PC-9 (cell line): ENCODE measurements around the gene SRSF3. TPM values are rescaled to one million over a fixed set of nuclear protein-coding genes. Genes with fewer than 3 reads are reported as not detected.

Source experiments
- BruUV-seq: library from RNA; stranded (reverse); fragments of 400-500 nt; replicated peaks from 2 replicates; lab custom pipeline; 2021; lab: Mats Ljungman, UMichigan
- CTCF ChIA-PET: fragments of 300-600 bp; sonication (Branson Sonifier 250); formaldehyde crosslinking; loops from one replicate; lab custom pipeline; 2022; ENCODE audit warnings: antibody characterized with exemption; lab: Charles Lee
- POLR2A ChIA-PET: fragments of 300-600 bp; sonication (Branson Sonifier 250); formaldehyde crosslinking; loops from one replicate; lab custom pipeline; 2022; ENCODE audit warnings: antibody characterized with exemption; ENCODE audit not compliant: unreplicated experiment; lab: Charles Lee
- DNase-seq, 2 experiments: peaks; one replicate each; pipeline versions ENCODE4 v3.0.0 to v3.0.0-alpha.2; 2015 to 2022; ENCODE audit warnings: mixed read lengths in 1 of 2
- H2AFZ ChIP-seq: fragments of 200-600 bp; sonication (generic); 2 replicates; pipeline ENCODE4 v1.8.1; 2017; ENCODE audit warnings: antibody characterized with exemption
- H3F3A ChIP-seq: fragments of 200-600 bp; sonication (generic); 2 replicates; pipeline ENCODE4 v1.8.1; 2017; ENCODE audit warnings: antibody characterized with exemption, mild to moderate bottlenecking, low read depth; ENCODE audit not compliant: insufficient read depth
- H3K27ac ChIP-seq: fragments of 200-600 bp; sonication (generic); 2 replicates; pipeline ENCODE4 v1.6.1; 2016; ENCODE audit warnings: mixed run types
- H3K27me3 ChIP-seq: fragments of 200-600 bp; sonication (generic); 2 replicates; pipeline ENCODE4 v1.6.1; 2016; ENCODE audit warnings: low read depth, mixed run types; ENCODE audit not compliant: insufficient read depth
- H3K36me3 ChIP-seq: fragments of 200-600 bp; sonication (generic); 2 replicates; pipeline ENCODE4 v1.6.1; 2016; ENCODE audit warnings: low read depth, mixed run types
- H3K4me1 ChIP-seq: fragments of 200-600 bp; sonication (generic); replicated peaks from 2 replicates; pipeline ENCODE4 v1.6.1; 2016; ENCODE audit warnings: mixed run types; ENCODE audit not compliant: insufficient read depth
- H3K4me2 ChIP-seq: fragments of 200-600 bp; sonication (generic); 2 replicates; pipeline ENCODE4 v1.6.1; 2017; ENCODE audit warnings: mixed run types
- H3K4me3 ChIP-seq: fragments of 200-600 bp; sonication (generic); 2 replicates; pipeline ENCODE4 v1.6.1; 2016; ENCODE audit warnings: mixed run types
- H3K79me2 ChIP-seq: fragments of 200-600 bp; sonication (generic); 2 replicates; pipeline ENCODE4 v1.6.1; 2017; ENCODE audit warnings: low read depth, mixed run types
- H3K9me2 ChIP-seq: fragments of 200-600 bp; sonication (generic); 2 replicates; pipeline ENCODE4 v1.8.1; 2017; ENCODE audit warnings: mild to moderate bottlenecking; ENCODE audit not compliant: insufficient read depth
- H3K9me3 ChIP-seq: fragments of 200-600 bp; sonication (generic); 2 replicates; pipeline ENCODE4 v1.8.1; 2016; ENCODE audit warnings: low read depth; ENCODE audit not compliant: insufficient read depth
- H4K20me1 ChIP-seq: fragments of 200-600 bp; sonication (generic); 2 replicates; pipeline ENCODE4 v1.8.1; 2017; ENCODE audit not compliant: insufficient read depth
- EZH2 ChIP-seq: fragments of 200-600 bp; sonication (generic); IDR thresholded peaks from 2 replicates; pipeline ENCODE4 v1.8.0; 2017; ENCODE audit warnings: antibody characterized with exemption, low read depth
- intact Hi-C: fragments of 100-400 bp; cut with micrococcal nuclease; formaldehyde crosslinking; loops from one replicate; pipeline ENCODE4 v1.10.0; 2022; ENCODE audit not compliant: unreplicated experiment
- total RNA-seq: library from RNA; stranded (reverse); gene quantifications from 2 replicates; pipeline ENCODE4 v1.2.3, GENCODE V29; 2021
- TF ChIP-seq, protein P1 (sequence below): fragments of 200-600 bp; sonication (generic); conservative IDR thresholded peaks from 2 replicates; pipeline ENCODE4 v1.6.1; 2017; ENCODE audit warnings: mixed run types, antibody characterized with exemption, mild to moderate bottlenecking, moderate library complexity

The SRSF3 gene
- total RNA-seq, 1 experiment from 2014 or later = 278 TPM

DNA sequence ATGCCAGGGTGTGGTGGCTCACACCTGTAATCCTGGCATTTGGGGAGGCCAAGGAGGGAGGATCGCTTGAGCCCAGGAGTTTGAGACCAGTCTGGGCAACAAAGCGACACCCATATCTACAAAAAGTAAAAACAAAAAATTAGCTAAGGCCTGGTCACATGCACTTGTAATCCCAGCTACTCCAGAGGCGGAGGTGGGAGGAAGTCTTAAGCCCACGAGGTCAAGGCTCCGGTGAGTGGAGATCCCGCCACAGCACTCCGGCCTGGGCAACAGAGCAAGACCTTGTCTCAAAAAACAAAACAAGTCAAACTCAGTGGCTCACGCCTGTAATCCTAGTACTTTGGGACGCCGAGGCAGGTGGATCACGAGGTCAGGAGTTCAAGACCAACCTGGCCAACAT is 35.6 kb downstream of the SRSF3 start:
- Histone ChIP-seq H2AFZ (no peak overlapping the region), H4K20me1 (no peaks in the 10 kb centered on the region), H3K27ac (no peak overlapping the region), H3K9me2 (no peaks in the 10 kb centered on the region), H3K9me3 (no peaks in the 10 kb centered on the region), H3K79me2 (no peaks in the 10 kb centered on the region), H3F3A (peaks cover 7% of the 10 kb centered on the region; the same call in 1 of the 2 replicates), H3K4me2 (no peak overlapping the region), H3K27me3 (no peaks in the 10 kb centered on the region), H3K4me1 (peaks cover 15% of the 10 kb centered on the region), H3K4me3 (no peak overlapping the region), H3K36me3 (no peaks in the 10 kb centered on the region)
- BruUV-seq = no TSS peak
- TF ChIP-seq EZH2 = no peak
- no peak for DNase-seq
- CTCF ChIA-PET = no interaction called here
- intact Hi-C loops = no loop called here
- POLR2A ChIA-PET = no interaction called here

DNA sequence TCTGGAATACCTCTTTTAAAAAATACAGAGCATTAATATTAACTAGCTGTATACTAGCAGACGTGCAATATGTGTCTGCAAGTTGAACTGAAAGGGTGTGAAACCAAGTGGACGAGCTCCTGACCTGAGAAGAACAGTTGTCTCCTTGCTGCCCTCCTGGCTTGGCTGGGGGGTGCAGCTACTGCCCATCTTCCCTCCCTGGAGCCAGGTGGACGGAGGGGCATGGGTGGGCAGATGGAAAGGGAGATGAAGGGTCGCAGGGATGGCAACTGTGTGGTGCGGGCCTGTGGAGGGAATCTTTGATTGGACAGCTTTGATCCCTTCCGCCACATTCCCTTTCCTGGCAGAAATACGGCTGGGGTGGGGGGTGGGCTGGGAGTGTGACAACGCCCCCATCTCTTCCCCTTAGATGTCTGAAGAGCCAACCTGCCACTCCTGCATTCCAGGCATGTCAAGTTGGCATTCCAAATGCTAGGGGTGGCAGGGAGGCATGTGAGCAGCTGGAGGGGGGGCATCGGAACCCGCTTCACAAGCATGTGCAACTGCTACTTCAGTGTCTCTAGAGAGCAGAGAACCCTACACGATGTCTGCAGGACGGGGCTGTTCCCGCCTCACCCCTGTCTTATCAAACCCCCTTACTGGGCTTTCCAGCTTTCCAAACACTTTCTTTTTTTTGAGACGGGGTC is 37.3 kb downstream of the SRSF3 start:
- TF ChIP-seq EZH2 = no peak
- TF ChIP-seq, protein P1, sequence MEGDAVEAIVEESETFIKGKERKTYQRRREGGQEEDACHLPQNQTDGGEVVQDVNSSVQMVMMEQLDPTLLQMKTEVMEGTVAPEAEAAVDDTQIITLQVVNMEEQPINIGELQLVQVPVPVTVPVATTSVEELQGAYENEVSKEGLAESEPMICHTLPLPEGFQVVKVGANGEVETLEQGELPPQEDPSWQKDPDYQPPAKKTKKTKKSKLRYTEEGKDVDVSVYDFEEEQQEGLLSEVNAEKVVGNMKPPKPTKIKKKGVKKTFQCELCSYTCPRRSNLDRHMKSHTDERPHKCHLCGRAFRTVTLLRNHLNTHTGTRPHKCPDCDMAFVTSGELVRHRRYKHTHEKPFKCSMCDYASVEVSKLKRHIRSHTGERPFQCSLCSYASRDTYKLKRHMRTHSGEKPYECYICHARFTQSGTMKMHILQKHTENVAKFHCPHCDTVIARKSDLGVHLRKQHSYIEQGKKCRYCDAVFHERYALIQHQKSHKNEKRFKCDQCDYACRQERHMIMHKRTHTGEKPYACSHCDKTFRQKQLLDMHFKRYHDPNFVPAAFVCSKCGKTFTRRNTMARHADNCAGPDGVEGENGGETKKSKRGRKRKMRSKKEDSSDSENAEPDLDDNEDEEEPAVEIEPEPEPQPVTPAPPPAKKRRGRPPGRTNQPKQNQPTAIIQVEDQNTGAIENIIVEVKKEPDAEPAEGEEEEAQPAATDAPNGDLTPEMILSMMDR = no peak
- no peaks in the 10 kb centered on the region for H3K79me2 ChIP-seq
- CTCF ChIA-PET = no interaction called here
- H3K4me3 ChIP-seq = no peak overlapping the region
- H3K9me2 ChIP-seq = no peaks in the 10 kb centered on the region
- POLR2A ChIA-PET = no interaction called here
- peaks cover 7% of the 10 kb centered on the region; the same call in 1 of the 2 replicates for H3F3A ChIP-seq
- BruUV-seq = no TSS peak
- H4K20me1 ChIP-seq = no peaks in the 10 kb centered on the region
- no peak for DNase-seq
- no peaks in the 10 kb centered on the region for H3K9me3 ChIP-seq
- H3K4me1 ChIP-seq = peaks cover 15% of the 10 kb centered on the region
- H3K4me2 ChIP-seq = no peak overlapping the region
- no peak overlapping the region for H3K27ac ChIP-seq
- no peaks in the 10 kb centered on the region for H3K27me3 ChIP-seq
- no peak overlapping the region for H2AFZ ChIP-seq
- no peaks in the 10 kb centered on the region for H3K36me3 ChIP-seq
- intact Hi-C loops = no loop called here

DNA sequence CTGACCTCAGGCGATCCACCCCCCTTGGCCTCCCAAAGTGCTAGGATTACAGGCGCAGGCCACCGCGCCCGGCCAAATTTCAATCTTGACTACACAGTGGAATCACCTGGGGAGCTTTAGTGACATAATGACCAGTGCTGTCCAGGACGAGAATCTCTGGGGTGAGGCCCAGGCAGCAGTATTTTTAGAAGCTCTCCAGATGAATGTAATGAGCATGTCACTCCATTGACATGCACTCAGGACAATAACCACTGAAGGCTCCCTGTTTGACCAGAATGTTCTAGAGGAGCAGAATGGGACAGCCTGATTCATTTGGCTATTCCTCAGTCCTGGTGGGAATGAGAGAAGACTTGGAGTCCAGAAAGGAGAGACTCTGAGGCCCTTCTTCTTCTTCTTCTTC is 39.2 kb downstream of the SRSF3 start:
- H4K20me1 ChIP-seq = no peaks in the 10 kb centered on the region
- CTCF ChIA-PET = no interaction called here
- no TSS peak for BruUV-seq
- H3K9me3 ChIP-seq = no peaks in the 10 kb centered on the region
- no peaks in the 10 kb centered on the region for H3K79me2 ChIP-seq
- H3K27me3 ChIP-seq = no peaks in the 10 kb centered on the region
- no peak overlapping the region for H3K27ac ChIP-seq
- no peaks in the 10 kb centered on the region for H3K9me2 ChIP-seq
- H3K36me3 ChIP-seq = no peaks in the 10 kb centered on the region
- peaks cover 15% of the 10 kb centered on the region for H3K4me1 ChIP-seq
- intact Hi-C loops = no loop called here
- POLR2A ChIA-PET = interaction anchor here (0.6 kb wide), 1 partner anchor 21 kb away, joined by 3 read pairs; no protein-coding TSS in a partner anchor
- TF ChIP-seq EZH2 = no peak
- TF ChIP-seq, protein P1 = no peak
- no peak for DNase-seq
- no peak overlapping the region for H3K4me2 ChIP-seq
- no peak overlapping the region for H2AFZ ChIP-seq
- H3F3A ChIP-seq = peaks cover 7% of the 10 kb centered on the region; the same call in 1 of the 2 replicates
- no peak overlapping the region for H3K4me3 ChIP-seq
